ENCODE results near the gene ZBTB7C. TPM values are rescaled to one million over a fixed set of nuclear protein-coding genes. Genes with fewer than 3 reads are reported as not detected.

Gene ZBTB7C
- total RNA-seq, 1 donor from 2014 or later = 0.57 TPM

DNA sequence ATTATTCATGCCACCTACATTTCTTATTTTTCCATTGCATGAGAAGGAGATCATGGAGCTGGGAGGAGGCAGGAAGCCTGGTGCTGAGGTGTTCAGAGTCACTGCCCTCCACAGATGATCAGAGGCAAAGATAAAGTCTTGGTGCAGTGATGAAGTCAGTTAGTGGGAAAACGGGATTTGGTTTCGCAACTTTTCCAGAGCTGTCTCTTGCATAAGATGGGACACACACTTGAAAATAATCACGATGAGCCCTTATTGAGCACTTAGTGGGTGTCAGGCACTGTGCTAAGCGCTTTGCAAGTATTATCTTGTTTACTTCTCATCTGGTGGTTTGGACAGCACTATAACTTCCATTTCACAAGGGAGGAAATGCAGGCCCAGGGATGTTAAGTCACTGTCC lies 256.6 kb downstream of the ZBTB7C start:
- peaks cover 8% of the 10 kb centered on the region for H3K4me1 Mint-ChIP-seq (ENCODE audit: low read depth)
- no peaks in the 10 kb centered on the region for H3K36me3 Mint-ChIP-seq (ENCODE audit: insufficient read depth)
- H3K9me3 Mint-ChIP-seq (ENCODE audit: low read depth) = no peaks in the 10 kb centered on the region
- no peak overlapping the region for H3K27ac Mint-ChIP-seq
- H3K27me3 Mint-ChIP-seq = peaks cover 11% of the 10 kb centered on the region
- DNase-seq (ENCODE audit: low spot score, unreplicated experiment) = no peak
- H3K4me3 Mint-ChIP-seq (ENCODE audit: low read depth) = no peak overlapping the region
- TF ChIP-seq, protein P1, sequence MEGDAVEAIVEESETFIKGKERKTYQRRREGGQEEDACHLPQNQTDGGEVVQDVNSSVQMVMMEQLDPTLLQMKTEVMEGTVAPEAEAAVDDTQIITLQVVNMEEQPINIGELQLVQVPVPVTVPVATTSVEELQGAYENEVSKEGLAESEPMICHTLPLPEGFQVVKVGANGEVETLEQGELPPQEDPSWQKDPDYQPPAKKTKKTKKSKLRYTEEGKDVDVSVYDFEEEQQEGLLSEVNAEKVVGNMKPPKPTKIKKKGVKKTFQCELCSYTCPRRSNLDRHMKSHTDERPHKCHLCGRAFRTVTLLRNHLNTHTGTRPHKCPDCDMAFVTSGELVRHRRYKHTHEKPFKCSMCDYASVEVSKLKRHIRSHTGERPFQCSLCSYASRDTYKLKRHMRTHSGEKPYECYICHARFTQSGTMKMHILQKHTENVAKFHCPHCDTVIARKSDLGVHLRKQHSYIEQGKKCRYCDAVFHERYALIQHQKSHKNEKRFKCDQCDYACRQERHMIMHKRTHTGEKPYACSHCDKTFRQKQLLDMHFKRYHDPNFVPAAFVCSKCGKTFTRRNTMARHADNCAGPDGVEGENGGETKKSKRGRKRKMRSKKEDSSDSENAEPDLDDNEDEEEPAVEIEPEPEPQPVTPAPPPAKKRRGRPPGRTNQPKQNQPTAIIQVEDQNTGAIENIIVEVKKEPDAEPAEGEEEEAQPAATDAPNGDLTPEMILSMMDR (IDR thresholded peaks at IDR 0.05; ENCODE audit: unreplicated experiment) = no peak

DNA sequence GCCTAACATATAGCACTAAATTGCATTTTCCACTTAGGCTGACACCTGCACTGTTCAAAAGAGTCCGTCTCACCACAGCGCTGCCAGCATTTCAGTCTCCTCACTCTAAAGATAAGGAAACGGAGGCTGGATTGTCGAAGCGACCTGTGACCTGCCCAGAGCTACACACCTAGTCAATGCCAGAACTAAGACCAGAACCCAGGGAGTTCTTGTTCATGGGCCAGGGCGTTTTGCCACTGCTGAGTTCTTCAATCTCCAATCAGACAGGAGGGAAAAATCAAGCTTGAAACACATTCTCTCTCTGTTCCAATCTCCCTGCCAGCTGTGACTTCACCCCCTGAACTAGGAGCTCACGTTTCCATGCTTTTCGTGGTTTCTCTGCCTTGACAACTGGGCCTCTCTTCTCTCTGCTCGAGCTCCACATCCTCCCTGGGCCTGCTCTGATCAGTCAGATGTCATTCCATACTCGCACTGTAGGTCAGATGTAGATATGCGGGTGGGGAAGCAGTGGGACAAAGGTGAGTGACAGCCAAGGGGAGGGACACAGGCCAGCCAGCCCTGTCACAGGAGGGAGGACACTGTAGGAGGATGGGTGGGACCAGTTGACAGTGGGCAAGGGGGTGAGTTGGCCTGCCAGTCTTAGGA lies 257.6 kb downstream of the ZBTB7C start:
- Mint-ChIP-seq H3K4me1 (ENCODE audit: low read depth) (peaks cover 8% of the 10 kb centered on the region), H3K27ac (peak overlapping the region; percentile 31), H3K36me3 (ENCODE audit: insufficient read depth) (no peaks in the 10 kb centered on the region), H3K4me3 (ENCODE audit: low read depth) (no peak overlapping the region), H3K9me3 (ENCODE audit: low read depth) (no peaks in the 10 kb centered on the region), H3K27me3 (peaks cover 6% of the 10 kb centered on the region)
- DNase-seq (ENCODE audit: low spot score, unreplicated experiment) = no peak
- TF ChIP-seq, protein P1 (IDR thresholded peaks at IDR 0.05; ENCODE audit: unreplicated experiment) = no peak

- Mint-ChIP-seq H3K36me3 (ENCODE audit: insufficient read depth) (no peaks in the 10 kb centered on the region), H3K27ac (no peak overlapping the region), H3K4me3 (ENCODE audit: low read depth) (no peak overlapping the region), H3K27me3 (no peaks in the 10 kb centered on the region), H3K4me1 (ENCODE audit: low read depth) (peaks cover 8% of the 10 kb centered on the region), H3K9me3 (ENCODE audit: low read depth) (no peaks in the 10 kb centered on the region)
- TF ChIP-seq, protein P1 (IDR thresholded peaks at IDR 0.05; ENCODE audit: unreplicated experiment) = no peak
- no peak for DNase-seq (ENCODE audit: low spot score, unreplicated experiment)
Measured at GRCh38 chr18:48149020-48149685, 260.0 kb downstream of the ZBTB7C start.

DNA sequence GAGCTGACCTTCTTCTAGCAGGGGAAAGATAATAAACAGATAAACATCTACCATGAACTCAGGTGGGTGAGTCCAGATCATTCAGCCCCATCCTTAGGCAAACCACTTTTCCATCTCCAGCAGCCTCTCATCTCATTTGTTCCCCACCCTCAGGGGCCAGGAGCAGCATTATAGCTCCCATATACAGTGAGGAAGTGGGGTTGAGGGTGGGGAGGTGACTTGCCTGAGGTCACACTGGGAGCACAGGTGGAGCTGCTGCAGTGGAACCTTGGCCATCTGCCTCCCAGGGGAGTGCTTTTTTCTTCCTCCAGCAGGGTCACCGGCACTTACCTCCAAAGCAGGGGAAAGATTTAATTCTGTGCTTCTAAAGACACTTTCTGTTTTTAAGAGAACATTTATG lies 266.2 kb downstream of the ZBTB7C start:
- no peak for DNase-seq (ENCODE audit: low spot score, unreplicated experiment)
- Mint-ChIP-seq H3K36me3 (ENCODE audit: insufficient read depth) (no peaks in the 10 kb centered on the region), H3K9me3 (ENCODE audit: low read depth) (no peaks in the 10 kb centered on the region), H3K27me3 (peaks cover 34% of the 10 kb centered on the region), H3K4me1 (ENCODE audit: low read depth) (peaks cover 2% of the 10 kb centered on the region), H3K27ac (no peak overlapping the region), H3K4me3 (ENCODE audit: low read depth) (no peak overlapping the region)
- TF ChIP-seq, protein P1 (IDR thresholded peaks at IDR 0.05; ENCODE audit: unreplicated experiment) = no peak

- Mint-ChIP-seq H3K27ac (no peak overlapping the region), H3K4me1 (ENCODE audit: low read depth) (peaks cover 6% of the 10 kb centered on the region), H3K4me3 (ENCODE audit: low read depth) (no peak overlapping the region), H3K9me3 (ENCODE audit: low read depth) (no peaks in the 10 kb centered on the region), H3K36me3 (ENCODE audit: insufficient read depth) (no peaks in the 10 kb centered on the region), H3K27me3 (peaks cover 40% of the 10 kb centered on the region)
- TF ChIP-seq, protein P1 (IDR thresholded peaks at IDR 0.05; ENCODE audit: unreplicated experiment) = no peak
- no peak for DNase-seq (ENCODE audit: low spot score, unreplicated experiment)
Measured at GRCh38 chr18:48142353-48142752, 266.8 kb downstream of the ZBTB7C start.

All from progenitor cell of endocrine pancreas (in vitro differentiated cells).